ENCODE measurements around the gene USP6.
"Not testable (repeated sequence)": the region's sequence is repeated elsewhere in the genome, so short reads cannot be mapped to it uniquely, and the experiment has no call there.

USP6 gene

DNA sequence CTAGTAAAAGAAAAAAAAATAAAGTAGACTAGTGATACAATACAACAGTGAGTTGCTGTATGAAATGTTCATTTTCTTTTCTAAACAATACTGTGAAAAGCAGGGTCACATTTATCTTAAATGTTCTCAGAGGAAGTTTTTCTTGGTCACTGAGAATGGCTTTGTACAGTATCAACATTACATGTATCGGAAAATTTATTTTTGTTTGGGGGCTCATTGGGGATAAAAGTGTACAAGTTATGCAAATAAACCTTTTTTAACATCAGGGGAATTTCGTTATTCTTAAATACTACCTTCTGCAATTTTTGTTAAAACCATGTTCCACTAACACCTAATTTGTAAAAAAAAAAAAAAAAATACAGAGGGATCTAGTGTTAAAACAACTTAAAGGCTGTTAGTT is 84.5 kb downstream of the USP6 start:
- DNase-seq: no peak

DNA sequence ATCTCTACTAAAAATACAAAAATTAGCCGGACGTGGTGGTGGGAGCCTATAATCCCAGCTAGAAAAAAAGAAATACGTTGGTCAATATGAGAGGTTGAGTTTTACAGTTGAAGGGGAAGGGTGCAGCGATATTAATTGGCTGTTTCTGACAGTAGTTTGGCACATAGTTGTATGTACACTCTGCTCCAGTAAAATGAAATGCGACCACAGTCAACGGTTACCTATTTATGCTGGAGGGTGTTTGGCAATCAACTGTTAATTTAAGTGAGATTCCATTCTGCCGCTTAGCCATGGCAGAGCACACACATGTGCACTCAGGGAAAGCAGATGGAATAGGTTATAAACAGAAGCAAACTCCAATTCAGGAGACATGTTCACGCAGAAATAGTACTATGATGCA is 85.2 kb downstream of the USP6 start:
- DNase-seq: no peak

DNA sequence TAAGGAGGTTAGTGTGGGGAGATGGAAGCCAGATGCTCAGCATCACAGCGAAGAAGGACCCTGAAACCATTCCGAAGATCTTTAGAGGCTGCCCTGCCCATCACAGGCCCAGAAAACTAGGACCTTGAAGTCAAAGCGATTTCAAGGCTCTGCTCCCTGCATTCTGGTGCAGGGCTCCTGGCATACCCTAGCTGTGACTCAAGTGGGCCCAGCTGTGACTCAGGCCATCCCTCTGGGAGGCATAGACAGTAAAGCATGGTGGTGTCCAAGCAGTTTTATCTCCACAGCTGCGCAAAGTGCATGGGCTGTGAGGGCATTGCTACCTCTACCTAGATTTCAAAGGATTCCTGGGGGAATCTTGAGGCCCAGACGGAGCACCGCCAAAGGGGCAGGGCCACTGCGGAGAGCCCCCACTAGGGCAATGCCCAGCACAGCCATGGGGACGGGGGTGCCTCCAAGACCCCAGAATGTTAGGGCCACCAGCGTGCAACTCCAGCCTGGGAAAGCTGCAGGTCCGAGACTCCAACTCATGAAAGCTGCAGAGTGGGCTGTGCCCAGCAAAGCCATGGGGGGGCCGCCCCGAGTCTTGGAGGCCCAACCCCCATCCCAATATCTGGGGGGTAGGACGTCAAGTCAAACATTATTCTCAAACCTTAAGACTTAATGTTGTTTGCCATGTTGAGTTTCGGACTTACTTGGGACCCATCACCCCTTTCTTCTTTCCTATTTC is 87.5 kb downstream of the USP6 start:
- no peak for DNase-seq

DNA sequence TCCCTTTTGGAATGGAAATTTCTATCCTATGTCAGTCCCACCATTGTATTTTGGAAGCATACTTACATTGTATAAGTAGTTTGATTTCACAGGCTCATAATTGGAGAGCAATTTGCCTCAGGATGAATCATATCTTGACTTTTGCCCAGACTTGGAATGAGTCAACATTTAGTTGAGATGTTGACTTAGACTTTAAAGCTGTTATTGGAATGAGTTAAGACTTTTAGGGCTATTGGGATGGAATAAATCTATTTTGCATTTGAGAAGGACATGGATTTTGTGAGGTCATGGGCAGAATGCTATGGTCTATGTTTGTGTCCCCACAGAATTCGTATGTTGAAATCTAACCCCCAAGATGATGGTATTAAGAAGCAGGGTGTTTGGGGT is 88.1 kb downstream of the USP6 start:
- no peak for DNase-seq

DNA sequence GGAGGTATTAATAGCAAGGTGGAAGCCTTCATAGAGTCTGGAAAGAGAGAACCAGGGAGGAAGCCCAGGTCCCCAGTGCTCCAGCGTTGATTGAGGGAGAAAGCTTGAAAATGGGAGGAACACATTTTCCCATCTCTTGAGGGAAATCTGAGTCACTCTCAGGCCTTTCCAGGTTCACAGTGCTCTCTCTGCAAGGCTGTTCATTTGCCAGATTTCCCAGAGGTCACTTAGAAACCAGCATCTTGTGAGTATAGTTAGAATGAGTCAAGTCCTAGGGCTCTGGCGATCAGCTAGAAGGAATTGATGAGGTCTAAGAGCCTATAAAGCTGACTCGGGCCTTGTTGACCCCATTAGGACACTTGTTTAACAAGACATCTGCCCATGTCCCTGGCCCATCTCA is 93.6 kb downstream of the USP6 start:
- DNase-seq: no peak

DNA sequence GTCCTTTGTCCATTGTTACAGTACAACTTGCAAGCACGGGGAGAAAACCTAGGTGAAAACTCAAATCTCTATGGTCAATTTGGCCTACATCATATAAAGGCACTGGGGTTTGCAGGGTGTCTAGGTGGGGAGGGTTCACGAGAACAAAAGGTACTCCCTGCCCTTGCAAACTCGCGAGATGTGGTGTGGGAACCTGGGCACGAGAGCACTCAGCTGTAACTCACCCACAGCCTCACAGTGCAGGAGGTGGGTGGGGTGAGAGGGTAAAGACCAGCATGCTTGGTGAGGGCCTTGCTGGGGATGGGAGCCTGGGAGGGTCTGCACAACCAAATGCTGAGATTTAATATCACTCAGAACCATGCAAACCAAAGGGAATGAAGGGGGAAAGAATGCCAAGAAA is 94.3 kb downstream of the USP6 start:
- DNase-seq: no peak

DNA sequence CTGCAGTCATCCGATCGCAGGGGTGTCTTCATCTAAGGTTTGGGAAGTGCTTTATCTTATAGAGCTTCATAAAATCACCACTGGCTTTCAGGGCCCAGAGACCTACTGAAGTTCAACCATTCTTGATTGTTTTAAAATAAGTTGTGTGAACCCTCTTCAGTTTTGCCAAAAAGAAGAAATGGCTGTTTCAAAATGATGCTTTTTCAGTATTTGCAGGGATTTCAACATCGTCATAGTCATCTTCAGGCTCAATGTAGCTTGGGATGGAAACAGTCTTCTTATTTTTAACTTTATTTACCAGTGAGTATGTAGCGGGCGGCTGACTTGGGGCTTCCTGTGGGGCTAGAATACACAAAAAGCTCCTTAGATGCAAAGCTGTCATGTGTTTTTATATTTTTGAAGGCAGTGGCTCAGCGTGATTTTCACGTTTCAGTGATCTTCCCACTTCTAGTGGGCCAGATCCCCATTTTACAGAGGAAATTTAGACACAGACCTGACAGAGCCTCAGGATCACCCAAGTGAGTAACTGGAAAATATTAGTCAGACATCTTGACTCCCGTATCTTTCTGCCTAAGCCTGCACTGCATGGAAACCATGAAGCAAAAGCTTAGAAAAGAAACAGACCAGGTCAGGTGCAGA is 94.9 kb downstream of the USP6 start:
- DNase-seq: no peak

DNA sequence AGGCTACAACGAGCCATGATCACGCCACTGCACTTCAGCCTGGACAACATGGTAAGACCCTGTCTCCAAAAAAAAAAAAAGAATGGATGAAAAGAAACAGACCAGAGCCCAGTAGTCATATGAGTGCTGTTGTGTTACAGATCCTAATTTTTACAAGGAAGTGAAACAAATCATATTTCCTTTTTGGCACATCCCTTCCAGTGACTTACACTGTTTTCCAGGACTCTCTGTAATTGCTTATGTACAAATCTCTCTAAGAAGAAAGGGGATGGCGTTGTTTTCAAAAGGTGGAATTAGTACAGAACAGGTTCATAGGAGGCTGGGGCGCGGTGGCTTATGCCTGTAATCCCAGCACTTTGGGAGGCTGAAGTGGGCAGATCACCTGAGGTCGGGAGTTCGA is 95.6 kb downstream of the USP6 start:
- DNase-seq: no peak

DNA sequence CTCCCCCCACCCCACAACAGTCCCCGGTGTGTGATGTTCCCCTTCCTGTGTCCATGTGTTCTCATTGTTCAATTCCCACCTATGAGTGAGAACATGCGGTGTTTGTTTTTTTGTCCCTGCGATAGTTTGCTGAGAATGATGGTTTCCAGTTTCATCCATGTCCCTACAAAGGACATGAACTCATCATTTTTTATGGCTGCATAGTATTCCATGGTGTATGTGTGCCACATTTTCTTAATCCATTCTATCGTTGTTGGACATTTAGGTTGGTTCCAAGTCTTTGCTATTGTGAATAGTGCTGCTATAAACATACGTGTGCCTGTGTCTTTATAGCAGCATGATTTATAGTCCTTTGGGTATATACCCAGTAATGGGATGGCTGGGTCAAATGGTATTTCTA is 101.7 kb downstream of the USP6 start:
- DNase-seq: not testable (repeated sequence)

DNA sequence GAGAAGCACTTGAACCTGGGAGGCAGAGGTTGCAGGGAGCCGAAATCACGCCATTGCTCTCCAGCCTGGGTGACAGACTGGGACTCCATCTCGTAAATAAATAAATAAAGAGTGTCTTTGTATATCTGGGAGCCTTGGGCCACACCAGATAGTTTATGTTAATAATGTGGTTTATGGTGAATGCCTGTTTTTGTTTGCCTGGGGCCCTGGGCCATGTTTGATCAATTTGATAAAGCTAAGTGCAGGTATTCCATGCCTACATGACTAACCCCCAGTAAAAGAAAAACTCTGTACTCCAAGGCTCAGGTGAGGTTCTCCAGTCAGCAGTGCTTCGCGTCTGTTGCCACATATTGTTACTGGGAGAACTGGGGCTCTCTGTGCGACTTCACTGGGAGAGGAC is 103.7 kb downstream of the USP6 start:
- no peak for DNase-seq

DNA sequence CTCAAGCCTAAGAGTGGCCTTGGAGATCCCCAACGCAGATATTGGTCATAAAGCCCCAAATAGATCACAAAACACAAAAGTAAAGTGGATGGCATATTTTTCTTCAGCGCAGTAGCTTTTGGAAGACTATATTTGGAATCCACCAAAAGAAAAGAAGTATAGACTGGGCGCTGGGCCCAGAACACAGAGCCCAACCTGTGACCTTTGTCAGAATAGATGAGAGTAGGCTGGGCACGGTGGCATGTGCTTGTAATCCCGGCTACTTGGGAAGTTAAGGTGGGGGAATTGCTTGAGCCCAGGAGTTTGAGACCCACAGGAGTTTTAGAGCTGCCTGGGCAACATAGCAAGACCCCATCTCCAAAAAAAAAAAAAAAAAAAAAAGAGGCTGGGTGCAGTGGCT is 104.2 kb downstream of the USP6 start:
- no peak for DNase-seq

DNA sequence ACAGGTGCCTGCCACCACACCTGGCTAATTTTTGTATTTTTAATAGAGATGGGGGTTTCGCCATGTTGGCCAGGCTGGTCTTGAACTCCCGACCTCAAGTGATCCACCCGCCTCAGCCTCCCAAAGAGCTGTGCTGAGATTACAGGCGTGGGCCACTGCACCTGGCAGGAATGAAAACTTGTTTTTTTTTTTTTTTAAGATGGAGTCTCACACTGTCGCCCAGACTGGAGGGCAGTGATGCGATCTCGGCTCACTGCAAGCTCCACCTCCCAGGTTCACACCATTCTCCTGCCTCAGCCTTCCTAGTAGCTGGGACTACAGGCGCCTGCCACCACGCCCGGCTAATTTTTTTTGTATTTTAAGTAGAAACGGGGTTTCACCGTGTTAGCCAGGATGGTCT is 106.1 kb downstream of the USP6 start:
- not testable (repeated sequence) for DNase-seq

Data from NK-92 treated with Interleukin-12 subunit alpha and Interleukin-12 subunit beta, amount 100 ng/mL, for 24 hours (cell line).